Esophagus (tissue), 2 donors: ENCODE data around the gene CSH2. TPM values are rescaled to one million over a fixed set of nuclear protein-coding genes. Genes with fewer than 3 reads are reported as not detected.
"Not testable (repeated sequence)": the region's sequence is repeated elsewhere in the genome, so short reads cannot be mapped to it uniquely, and the experiment has no call there.

Source experiments
- H3K27ac ChIP-seq, 2 donors: one replicate each; pipeline ENCODE4 v1.5.1; 2013; ENCODE audit warnings: low read depth in 2 of 2, mild to moderate bottlenecking in 2 of 2, inconsistent platforms in 1 of 2, low read length in 1 of 2, moderate library complexity in 1 of 2
- H3K27me3 ChIP-seq, 2 donors: one replicate each; pipeline ENCODE4 v1.6.1; 2013; ENCODE audit warnings: low read length in 2 of 2, control low read depth in 1 of 2, mild to moderate bottlenecking in 1 of 2; ENCODE audit not compliant: insufficient read depth in 2 of 2, control insufficient read depth in 1 of 2
- H3K36me3 ChIP-seq, 2 donors: one replicate each; pipeline ENCODE4 v1.6.1; 2013; ENCODE audit warnings: low read length in 1 of 2; ENCODE audit not compliant: control insufficient read depth in 2 of 2, insufficient read depth in 2 of 2
- H3K4me1 ChIP-seq, 2 donors: one replicate each; pipeline ENCODE4 v1.6.1; 2013; ENCODE audit warnings: low read length in 1 of 2; ENCODE audit not compliant: control insufficient read depth in 2 of 2, insufficient read depth in 2 of 2
- H3K4me3 ChIP-seq, 2 donors: one replicate each; pipeline ENCODE4 v1.5.1; 2013; ENCODE audit warnings: low read length in 2 of 2, mild to moderate bottlenecking in 2 of 2, low read depth in 1 of 2, moderate library complexity in 1 of 2
- H3K9me3 ChIP-seq, 2 donors: one replicate each; pipeline ENCODE4 v1.6.1; 2013; ENCODE audit warnings: mild to moderate bottlenecking in 2 of 2, low read depth in 1 of 2, low read length in 1 of 2, moderate library complexity in 1 of 2; ENCODE audit not compliant: control insufficient read depth in 2 of 2, insufficient read depth in 1 of 2
- WGBS, 2 donors: extraction: QIAGEN DNeasy Blood & Tissue Kit; methylation state at CpG; one replicate each; pipeline ENCODE4 v1.1.7; 2013; 5-methylcytosine and 5-hydroxymethylcytosine counted together
- polyA plus RNA-seq, 2 donors: library from polyadenylated mRNA; stranded (reverse); fragments of 200-250 nt; gene quantifications; one replicate each; pipeline ENCODE4 v1.2.3, GENCODE V29; 2013
- donor health status: healthy with polysubstance abuse.
- donor health status: Bipolar disorder and iron deficiency.

Gene CSH2
- polyA plus RNA-seq, 2 donors = not detected

DNA sequence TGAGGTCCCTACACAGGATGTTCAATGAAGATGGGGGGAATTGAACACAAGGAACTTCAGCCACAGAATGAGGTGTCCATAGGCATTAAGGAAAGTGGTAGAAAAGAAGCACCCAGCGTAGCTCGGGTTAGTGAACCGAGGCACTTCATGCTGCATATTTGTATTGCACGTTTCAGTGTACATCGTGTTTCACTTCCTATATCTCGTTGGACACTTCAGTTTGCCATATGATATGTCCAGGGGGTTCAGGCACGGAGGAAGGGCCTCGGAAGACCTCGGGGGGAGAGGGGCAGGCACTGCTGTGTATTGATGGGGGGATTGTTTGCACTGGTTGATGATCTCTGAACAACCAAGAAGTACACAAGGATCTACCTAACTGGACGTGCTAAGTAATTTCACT lies 42.3 kb upstream of the CSH2 start:
- H3K9me3 ChIP-seq, H3K4me3 ChIP-seq, H3K27ac ChIP-seq, H3K4me1 ChIP-seq, H3K36me3 ChIP-seq, H3K27me3 ChIP-seq: not testable (repeated sequence)
- 69 to 77% methylated on average over 10 of the region's 10 CpGs for WGBS, 2 donors

DNA sequence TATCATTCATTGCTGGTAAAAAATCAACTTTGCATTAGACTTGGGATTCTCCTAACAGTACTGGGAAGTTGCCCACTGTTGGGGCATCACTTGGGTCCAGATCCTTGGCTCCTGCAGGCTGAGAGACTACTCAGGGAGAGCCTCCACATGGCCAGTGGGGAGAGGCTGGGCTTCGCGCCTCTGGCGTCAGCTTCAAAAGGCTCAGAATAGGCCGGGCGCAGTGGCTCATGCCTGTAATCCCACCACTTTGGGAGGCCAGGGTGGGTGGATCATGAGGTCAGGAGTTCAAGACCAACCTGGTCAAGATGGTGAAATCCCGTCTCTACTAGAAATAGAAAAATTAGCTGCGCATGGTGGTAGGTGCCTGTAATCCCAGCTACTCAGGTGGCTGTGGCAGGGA lies 41.0 kb upstream of the CSH2 start:
- Histone ChIP-seq H3K27me3 (no peaks in the 10 kb centered on the region), H3K4me3 (no peak overlapping the region), H3K4me1 (no peaks in the 10 kb centered on the region), H3K36me3 (no peaks in the 10 kb centered on the region), H3K27ac (no peak overlapping the region), H3K9me3 (no peaks in the 10 kb centered on the region)
- 93 to 98% methylated on average over 7 of the region's 7 CpGs for WGBS, 2 donors

DNA sequence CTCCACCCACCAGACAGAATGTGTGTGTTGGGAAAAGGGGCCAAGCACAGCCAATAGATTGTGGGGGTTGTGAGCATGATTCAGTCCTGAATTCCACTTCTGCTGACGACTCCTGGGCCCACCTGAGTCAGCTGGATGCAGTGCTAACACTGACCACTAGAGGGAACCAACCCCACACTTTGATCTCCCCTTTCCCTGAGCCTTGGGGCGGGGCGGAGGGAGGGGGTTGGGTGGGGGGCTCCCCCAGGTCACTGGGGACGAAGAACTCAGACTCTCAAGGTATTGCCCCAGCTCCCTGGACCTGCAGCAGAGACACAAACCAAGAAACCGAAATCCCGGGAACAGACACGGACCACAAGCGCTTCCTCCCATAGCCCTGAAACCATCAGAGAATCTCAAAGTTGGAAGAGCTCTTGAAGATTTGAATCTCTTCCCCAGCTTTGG lies 38.2 kb upstream of the CSH2 start:
- Histone ChIP-seq H3K9me3 (no peaks in the 10 kb centered on the region), H3K27me3 (no peaks in the 10 kb centered on the region)
- WGBS, 2 donors = 36 to 46% methylated on average over 7 to 8 of the region's 8 CpGs

DNA sequence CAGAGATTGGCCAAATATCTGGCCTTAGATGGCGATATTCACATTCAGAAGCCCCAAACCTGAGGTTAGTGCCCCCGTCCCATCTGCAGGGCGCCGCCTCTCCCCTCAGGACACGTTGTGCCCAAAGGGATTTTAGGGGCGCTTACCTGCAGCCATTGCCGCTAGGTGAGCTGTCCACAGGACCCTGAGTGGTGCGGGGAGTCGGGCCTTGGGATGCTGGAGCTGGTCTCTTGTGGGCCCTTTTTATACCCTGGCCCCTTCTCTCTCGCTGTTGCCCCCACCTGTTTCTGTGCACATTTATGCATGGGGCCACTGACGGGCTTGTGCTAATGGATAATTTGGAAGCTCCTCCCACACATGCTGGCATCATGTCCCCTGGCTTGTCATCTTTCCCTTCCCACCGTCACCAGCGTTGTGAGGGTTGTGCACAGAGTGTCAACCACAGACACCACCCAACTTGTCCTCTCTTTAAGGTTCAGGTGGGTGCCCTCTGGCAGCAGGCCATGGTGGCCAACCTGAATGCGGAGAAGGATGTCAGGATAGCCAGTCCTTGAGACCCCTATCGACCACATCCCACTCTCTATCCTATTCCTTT lies 37.7 kb upstream of the CSH2 start, which contains the start of gene CSHL1:
Gene CSHL1 (minus strand): TSS at position 218 of the 595 bp plus-strand sequence. CDS start 62 bp downstream, at position 156.
- 63 to 69% methylated on average over 15 of the region's 15 CpGs for WGBS, 2 donors
- Histone ChIP-seq H3K27me3 (no peaks in the 10 kb centered on the region), H3K27ac (no peak within 1 kb of the TSS), H3K36me3 (no peaks in the 10 kb centered on the region), H3K9me3 (no peaks in the 10 kb centered on the region), H3K4me1 (no peaks in the 10 kb centered on the region), H3K4me3 (no peak within 1 kb of the TSS)

More for the DNA sequence above, 38.2 kb upstream of the CSH2 start:
- Histone ChIP-seq H3K4me3 (no peak overlapping the region), H3K36me3 (no peaks in the 10 kb centered on the region), H3K4me1 (no peaks in the 10 kb centered on the region), H3K27ac (no peak overlapping the region)

DNA sequence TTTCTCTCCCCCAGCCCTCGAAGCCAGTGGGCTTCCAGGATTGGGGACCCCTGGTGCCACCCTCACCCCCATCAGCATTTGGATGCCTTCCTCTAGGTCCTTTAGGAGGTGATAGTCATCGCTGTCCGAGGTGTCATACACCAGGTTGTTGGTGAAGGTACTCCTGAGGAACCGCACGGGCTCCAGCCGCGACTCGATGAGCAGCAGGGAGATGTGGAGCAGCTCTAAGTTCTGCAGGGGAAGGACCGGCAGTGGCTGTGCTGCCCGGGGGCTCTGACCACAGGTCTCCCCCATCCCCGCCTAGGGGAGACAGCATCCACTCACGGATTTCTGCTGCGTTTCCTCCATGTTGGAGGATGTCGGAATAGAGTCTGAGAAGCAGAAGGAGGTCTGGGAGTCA lies 36.6 kb upstream of the CSH2 start:
- Histone ChIP-seq H3K27me3 (no peaks in the 10 kb centered on the region), H3K36me3 (no peaks in the 10 kb centered on the region), H3K9me3 (no peaks in the 10 kb centered on the region), H3K4me3 (no peak overlapping the region), H3K27ac (no peak overlapping the region), H3K4me1 (no peaks in the 10 kb centered on the region)
- 79 to 85% methylated on average over 14 of the region's 14 CpGs for WGBS, 2 donors

DNA sequence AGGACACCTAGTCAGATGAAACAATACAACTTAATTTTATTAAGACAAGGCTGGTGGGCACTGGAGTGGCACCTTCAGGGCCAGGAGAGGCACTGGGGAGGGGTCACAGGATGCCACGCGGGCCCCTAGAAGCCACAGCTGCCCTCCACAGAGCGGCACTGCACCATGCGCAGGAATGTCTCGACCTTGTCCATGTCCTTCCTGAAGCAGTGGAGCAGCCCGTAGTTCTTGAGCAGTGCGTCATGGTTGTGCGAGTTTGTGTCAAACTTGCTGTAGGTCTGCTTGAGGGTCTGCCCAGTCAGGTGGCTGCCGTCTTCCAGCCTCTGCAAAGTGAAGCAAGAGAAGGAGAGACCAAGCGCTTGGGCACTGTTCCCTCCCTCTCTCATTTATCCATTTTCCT lies 36.1 kb upstream of the CSH2 start:
- not testable (repeated sequence) for H3K9me3 ChIP-seq, H3K36me3 ChIP-seq, H3K27ac ChIP-seq, H3K4me3 ChIP-seq, H3K4me1 ChIP-seq, H3K27me3 ChIP-seq
- WGBS, 2 donors = 89 to 91% methylated on average over 10 of the region's 10 CpGs

DNA sequence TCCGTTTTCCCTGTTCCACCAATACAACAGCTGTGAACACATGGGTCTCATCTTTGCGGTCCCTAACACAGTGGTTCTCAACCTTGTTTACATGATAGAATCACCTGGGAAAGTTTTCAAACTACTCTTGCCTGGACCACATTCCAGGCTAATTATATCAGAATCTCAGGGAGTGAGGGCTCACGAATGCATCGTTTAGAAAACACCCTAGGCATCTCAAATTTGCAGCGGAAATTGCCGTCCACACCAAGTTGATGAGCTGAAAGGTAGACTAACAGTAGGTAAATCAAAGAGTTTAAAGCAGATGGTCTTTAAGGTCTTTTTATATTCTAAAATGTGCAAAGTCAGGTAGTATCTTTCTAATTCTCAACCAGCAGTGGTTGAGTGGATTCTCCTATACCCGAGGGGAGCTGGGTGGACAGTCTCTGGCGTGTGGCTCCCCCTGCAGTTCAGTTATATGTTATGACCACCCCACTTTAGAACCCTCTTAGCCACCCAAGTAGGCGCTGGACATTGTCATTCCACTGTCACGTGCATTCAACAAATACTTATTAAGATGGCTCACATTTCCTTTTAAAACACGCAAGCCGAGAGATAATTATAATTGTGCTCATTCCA lies 33.8 kb upstream of the CSH2 start:
- H3K27me3 ChIP-seq, H3K4me3 ChIP-seq, H3K9me3 ChIP-seq, H3K4me1 ChIP-seq, H3K36me3 ChIP-seq, H3K27ac ChIP-seq: not testable (repeated sequence)
- WGBS, 2 donors = 60 to 61% methylated on average over 10 to 11 of the region's 12 CpGs

DNA sequence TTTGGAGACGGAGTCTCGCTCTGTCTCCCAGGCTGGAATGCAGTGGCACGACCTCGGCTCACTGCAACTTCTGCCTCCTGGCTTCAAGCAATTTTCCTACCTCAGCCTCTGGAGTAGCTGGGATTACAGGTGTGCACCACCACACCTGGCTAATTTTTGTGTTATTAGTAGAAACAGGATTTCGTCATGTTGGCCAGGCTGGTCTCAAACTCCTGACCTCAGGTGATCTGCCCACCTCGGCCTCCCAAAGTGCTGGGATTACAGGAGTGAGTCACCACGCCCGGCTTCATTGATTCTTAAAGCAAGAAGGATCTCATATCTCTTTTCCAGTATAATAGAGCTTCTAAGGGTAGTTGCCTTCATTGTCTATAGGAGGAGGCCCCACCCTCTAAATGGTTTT lies 31.3 kb upstream of the CSH2 start:
- 83 to 91% methylated on average over 8 of the region's 8 CpGs for WGBS, 2 donors
- H3K36me3 ChIP-seq, H3K4me3 ChIP-seq, H3K4me1 ChIP-seq, H3K9me3 ChIP-seq, H3K27ac ChIP-seq, H3K27me3 ChIP-seq: not testable (repeated sequence)

DNA sequence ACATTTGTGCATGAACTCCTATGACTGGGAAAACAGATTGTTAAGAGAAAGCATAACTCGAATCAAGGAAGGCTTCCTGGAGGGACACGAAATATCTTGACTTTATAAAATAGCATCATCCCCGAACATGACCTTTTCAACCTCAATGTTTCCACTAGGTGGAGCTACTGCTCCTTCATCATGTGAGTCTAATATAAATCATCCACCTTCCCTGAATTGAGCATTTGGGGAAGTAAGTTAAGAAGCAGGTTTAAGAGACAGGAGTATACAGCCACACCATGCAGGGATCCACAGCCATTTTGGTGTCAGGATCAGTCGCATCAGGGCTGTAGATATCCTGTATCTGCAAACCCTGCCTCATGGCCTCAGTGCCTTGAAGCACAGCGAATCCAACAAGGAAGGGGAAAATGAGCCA lies 30.3 kb upstream of the CSH2 start:
- WGBS, 2 donors = 33 to 37% methylated on average over 5 of the region's 5 CpGs

DNA sequence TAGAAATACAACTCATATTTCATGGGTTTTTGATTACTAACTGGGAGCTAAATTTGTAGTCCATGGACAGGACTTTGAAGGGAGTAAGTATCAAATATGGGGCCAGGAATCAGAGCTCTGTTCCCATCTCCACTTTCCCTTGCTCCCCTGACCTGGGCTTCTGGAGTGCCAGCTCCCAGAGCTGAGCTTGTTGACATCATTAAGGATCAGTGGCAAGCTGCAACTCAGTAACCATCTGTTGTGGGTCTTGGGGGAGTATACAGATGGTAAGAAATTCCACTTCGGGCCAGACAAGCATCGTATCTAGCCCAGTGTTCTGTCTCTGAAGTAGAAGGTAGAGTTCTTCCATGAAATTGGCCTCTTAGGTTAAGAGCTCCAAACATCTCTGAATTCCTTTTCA lies 28.5 kb upstream of the CSH2 start:
- 87 to 88% methylated on average over 2 of the region's 2 CpGs for WGBS, 2 donors
- not testable (repeated sequence) for H3K27ac ChIP-seq, H3K9me3 ChIP-seq, H3K36me3 ChIP-seq, H3K27me3 ChIP-seq, H3K4me3 ChIP-seq, H3K4me1 ChIP-seq

More for the DNA sequence above, 30.3 kb upstream of the CSH2 start:
- H3K9me3 ChIP-seq, H3K27ac ChIP-seq, H3K4me3 ChIP-seq, H3K4me1 ChIP-seq, H3K36me3 ChIP-seq, H3K27me3 ChIP-seq: not testable (repeated sequence)
